Astrocyte (in vitro differentiated cells and primary cell): ENCODE results near the gene ESAM.

Experiments
- CTCF ChIP-seq: IDR thresholded peaks from 2 replicates; pipeline ENCODE4 v1.5.1; 2011; ENCODE audit warnings: low read depth, mild to moderate bottlenecking, inconsistent platforms, low read length, moderate library complexity; ENCODE audit not compliant: insufficient read depth
- EZH2 ChIP-seq: IDR thresholded peaks from 2 replicates; pipeline ENCODE4 v1.6.1; 2012; ENCODE audit warnings: mild to moderate bottlenecking, low read length, inconsistent platforms; ENCODE audit not compliant: insufficient read depth

DNA sequence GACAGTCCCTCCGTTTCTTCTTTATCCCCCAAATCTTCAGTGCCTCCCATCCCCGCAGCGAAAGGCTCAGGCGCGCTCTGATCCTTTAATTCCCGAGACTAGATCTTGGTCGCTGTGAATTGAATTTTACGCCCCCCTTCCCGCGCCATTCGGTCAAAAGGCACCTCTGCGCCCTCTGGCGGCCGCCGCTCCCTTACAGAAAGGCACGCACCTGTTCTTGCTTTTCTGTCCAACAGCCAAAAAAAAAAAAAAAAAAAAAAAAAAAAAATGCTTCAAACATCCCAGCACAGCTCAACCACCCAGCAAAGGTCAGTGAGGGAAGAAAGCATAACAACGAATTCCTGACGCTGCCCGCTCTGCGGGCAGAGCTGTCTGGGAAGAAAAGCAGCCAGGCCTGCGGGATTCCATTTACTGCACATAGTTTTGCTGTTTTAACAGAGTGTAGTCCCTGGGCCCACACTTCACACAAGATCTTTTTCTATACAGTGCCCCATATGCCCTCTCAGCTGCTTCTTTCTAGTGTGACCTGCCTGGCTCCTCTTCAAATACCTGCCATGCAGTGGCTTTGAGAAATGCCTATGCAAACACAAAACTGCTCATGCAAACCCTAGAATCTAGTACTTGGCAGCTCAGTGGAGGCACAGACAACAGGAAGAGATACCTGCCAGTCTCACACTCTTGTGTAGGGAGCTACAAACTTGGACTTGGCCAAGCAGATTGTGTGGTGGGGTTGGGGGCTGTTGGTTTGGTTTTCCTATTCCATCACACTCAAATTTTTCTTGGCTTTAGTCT is 1.3 kb upstream of the ESAM start:
- peak; percentile 79 for TF ChIP-seq CTCF
- no peak for TF ChIP-seq EZH2
